ENCODE measurements around the gene AMHR2.

DNA sequence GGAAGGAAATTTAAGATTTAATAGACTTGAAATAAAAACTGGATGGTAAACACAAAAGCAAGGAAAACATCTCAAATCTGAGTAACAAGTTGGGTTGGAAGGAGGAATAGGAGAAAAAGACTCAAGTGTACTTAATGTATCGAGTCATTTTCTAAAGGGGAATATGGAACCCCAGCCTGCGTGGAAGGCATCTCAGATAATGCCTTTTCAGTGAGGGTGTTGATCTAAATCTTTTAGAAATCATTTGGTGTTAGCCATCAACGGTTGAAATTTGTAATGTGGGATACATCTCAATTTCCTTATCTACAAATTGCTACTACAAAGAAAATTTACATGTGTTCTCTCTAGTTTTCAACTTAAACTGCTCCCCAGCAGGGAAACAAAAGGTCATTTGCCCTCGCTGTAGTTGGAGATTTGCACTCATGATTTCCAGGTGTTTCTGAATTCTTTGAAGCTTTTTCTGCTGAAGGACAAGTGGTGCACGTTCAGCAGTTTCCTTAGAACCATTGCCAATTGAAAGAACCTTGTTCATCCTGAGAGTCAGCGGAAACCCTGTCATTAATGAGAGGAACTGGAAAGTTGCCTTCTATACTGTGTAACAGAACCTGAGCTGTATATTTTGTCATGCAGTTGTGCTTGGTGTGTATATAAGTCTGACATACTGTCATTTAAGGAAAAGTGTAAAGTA is 30.4 kb downstream of the AMHR2 start:
- TF ChIP-seq, protein P1, sequence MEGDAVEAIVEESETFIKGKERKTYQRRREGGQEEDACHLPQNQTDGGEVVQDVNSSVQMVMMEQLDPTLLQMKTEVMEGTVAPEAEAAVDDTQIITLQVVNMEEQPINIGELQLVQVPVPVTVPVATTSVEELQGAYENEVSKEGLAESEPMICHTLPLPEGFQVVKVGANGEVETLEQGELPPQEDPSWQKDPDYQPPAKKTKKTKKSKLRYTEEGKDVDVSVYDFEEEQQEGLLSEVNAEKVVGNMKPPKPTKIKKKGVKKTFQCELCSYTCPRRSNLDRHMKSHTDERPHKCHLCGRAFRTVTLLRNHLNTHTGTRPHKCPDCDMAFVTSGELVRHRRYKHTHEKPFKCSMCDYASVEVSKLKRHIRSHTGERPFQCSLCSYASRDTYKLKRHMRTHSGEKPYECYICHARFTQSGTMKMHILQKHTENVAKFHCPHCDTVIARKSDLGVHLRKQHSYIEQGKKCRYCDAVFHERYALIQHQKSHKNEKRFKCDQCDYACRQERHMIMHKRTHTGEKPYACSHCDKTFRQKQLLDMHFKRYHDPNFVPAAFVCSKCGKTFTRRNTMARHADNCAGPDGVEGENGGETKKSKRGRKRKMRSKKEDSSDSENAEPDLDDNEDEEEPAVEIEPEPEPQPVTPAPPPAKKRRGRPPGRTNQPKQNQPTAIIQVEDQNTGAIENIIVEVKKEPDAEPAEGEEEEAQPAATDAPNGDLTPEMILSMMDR (conservative IDR thresholded peaks at IDR 0.05; ENCODE audit: low read depth in 2 of 2), result no peak
- TF ChIP-seq POLR2AphosphoS5 (IDR thresholded peaks at IDR 0.05; ENCODE audit: low read depth) (no peak), EZH2phosphoT487 (IDR thresholded peaks at IDR 0.05; ENCODE audit: unreplicated experiment) (no peak), EZH2 (IDR thresholded peaks at IDR 0.05; ENCODE audit: low read depth, unreplicated experiment) (no peak), CREB1 (CRISPR knock-in tag; IDR thresholded peaks at IDR 0.05; ENCODE audit: low read depth) (no peak), STAT1 (IDR thresholded peaks at IDR 0.05; ENCODE audit: unreplicated experiment) (no peak), ZNF114 (CRISPR knock-in tag; IDR thresholded peaks at IDR 0.05) (no peak)
- TF ChIP-seq, protein P2, sequence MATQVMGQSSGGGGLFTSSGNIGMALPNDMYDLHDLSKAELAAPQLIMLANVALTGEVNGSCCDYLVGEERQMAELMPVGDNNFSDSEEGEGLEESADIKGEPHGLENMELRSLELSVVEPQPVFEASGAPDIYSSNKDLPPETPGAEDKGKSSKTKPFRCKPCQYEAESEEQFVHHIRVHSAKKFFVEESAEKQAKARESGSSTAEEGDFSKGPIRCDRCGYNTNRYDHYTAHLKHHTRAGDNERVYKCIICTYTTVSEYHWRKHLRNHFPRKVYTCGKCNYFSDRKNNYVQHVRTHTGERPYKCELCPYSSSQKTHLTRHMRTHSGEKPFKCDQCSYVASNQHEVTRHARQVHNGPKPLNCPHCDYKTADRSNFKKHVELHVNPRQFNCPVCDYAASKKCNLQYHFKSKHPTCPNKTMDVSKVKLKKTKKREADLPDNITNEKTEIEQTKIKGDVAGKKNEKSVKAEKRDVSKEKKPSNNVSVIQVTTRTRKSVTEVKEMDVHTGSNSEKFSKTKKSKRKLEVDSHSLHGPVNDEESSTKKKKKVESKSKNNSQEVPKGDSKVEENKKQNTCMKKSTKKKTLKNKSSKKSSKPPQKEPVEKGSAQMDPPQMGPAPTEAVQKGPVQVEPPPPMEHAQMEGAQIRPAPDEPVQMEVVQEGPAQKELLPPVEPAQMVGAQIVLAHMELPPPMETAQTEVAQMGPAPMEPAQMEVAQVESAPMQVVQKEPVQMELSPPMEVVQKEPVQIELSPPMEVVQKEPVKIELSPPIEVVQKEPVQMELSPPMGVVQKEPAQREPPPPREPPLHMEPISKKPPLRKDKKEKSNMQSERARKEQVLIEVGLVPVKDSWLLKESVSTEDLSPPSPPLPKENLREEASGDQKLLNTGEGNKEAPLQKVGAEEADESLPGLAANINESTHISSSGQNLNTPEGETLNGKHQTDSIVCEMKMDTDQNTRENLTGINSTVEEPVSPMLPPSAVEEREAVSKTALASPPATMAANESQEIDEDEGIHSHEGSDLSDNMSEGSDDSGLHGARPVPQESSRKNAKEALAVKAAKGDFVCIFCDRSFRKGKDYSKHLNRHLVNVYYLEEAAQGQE (IDR thresholded peaks at IDR 0.05; ENCODE audit: unreplicated experiment), result no peak
- TF ChIP-seq, protein P3, sequence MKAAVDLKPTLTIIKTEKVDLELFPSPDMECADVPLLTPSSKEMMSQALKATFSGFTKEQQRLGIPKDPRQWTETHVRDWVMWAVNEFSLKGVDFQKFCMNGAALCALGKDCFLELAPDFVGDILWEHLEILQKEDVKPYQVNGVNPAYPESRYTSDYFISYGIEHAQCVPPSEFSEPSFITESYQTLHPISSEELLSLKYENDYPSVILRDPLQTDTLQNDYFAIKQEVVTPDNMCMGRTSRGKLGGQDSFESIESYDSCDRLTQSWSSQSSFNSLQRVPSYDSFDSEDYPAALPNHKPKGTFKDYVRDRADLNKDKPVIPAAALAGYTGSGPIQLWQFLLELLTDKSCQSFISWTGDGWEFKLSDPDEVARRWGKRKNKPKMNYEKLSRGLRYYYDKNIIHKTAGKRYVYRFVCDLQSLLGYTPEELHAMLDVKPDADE (IDR thresholded peaks at IDR 0.05), result no peak
